Measurements from ENCODE around the gene DCAF8.

- TF ChIP-seq POLR2A (IDR thresholded peaks at IDR 0.05) (no peak), CTCF (IDR thresholded peaks at IDR 0.05) (no peak), EP300 (IDR thresholded peaks at IDR 0.05) (no peak)
These were observed 67.7 kb downstream of the DCAF8 start for GRCh38 chr1:160194737-160195059.
